ENCODE results near the gene ATF7.

Gene ATF7

DNA sequence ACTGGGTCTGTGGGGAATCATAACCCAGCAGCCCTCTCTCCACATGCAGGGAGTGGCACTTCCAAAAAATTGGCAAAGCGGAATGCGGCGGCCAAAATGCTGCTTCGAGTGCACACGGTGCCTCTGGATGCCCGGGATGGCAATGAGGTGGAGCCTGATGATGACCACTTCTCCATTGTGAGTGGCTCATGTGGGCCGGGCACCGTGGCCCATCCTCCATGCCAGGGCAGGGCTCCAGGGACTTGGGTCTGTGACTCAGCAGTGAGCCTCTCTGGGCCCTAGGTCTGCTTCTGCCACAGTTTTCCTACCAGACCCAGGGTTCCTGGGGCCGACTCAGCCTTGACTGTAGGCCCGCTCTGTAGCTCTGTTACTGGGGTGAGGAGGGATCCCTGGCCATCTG is 121.1 kb downstream of the ATF7 start:
- ChIA-PET CTCF (interaction anchor here (1.3 to 12.0 kb wide), 6 partner anchors 14 to 182 kb away, joined by 3 to 135 read pairs (median 106); partner anchors contain the start of gene AAAS), POLR2A (no interaction called here)
- DNase-seq (ENCODE audit: low read depth, low spot score) = no peak
- no peak overlapping the region for H3K4me3 ChIP-seq (ENCODE audit: low read depth, low read length)
- TF ChIP-seq, protein P1, sequence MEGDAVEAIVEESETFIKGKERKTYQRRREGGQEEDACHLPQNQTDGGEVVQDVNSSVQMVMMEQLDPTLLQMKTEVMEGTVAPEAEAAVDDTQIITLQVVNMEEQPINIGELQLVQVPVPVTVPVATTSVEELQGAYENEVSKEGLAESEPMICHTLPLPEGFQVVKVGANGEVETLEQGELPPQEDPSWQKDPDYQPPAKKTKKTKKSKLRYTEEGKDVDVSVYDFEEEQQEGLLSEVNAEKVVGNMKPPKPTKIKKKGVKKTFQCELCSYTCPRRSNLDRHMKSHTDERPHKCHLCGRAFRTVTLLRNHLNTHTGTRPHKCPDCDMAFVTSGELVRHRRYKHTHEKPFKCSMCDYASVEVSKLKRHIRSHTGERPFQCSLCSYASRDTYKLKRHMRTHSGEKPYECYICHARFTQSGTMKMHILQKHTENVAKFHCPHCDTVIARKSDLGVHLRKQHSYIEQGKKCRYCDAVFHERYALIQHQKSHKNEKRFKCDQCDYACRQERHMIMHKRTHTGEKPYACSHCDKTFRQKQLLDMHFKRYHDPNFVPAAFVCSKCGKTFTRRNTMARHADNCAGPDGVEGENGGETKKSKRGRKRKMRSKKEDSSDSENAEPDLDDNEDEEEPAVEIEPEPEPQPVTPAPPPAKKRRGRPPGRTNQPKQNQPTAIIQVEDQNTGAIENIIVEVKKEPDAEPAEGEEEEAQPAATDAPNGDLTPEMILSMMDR (IDR thresholded peaks at IDR 0.05; ENCODE audit: insufficient read depth, low read length, missing control alignments) = no peak

DNA sequence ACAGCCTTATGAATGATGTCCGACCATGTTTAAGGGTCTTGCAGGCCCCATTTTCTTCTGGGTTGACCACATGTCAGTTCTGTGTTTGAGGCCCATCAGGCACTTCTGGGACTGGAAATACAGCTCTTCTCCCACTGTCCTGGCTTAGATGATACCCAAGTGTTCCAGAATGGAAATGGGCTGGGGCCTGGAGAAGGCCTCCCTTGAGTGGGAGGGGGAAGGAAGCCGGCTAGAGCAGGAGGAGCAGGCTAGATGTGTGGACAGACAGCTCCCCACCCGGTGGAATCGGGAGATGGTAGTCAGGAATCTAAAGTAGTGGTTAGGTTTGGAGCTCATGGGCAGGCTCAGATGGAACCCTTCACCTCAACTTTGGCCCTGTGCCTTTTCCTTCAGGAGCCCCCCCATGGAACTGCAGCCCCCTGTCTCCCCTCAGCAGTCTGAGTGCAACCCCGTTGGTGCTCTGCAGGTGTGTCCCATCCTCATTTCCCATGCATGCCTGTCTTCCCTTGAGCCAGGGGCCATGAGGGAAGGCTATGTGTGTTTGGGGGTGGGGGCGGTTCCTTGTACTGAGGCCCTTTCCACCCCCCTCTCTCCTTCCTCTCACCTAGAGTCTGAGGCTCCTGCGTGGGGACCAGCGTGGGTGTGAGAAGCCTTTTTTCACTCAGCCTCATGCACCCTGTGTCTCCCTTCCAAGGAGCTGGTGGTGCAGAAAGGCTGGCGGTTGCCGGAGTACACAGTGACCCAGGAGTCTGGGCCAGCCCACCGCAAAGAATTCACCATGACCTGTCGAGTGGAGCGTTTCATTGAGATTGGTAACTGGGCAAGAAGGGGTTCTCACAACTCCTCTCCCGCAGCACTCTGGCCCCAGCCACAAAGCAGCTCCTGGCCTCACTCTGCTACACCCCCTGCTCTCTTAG is 121.9 kb downstream of the ATF7 start:
- ChIA-PET POLR2A (no interaction called here), CTCF (interaction anchor here (1.2 to 12.0 kb wide), 7 partner anchors 15 to 181 kb away, joined by 3 to 135 read pairs (median 99); partner anchors contain the start of gene AAAS)
- H3K4me3 ChIP-seq (ENCODE audit: low read depth, low read length) = no peak overlapping the region
- no peak for DNase-seq (ENCODE audit: low read depth, low spot score)
- TF ChIP-seq, protein P1 (IDR thresholded peaks at IDR 0.05; ENCODE audit: insufficient read depth, low read length, missing control alignments) = no peak

DNA sequence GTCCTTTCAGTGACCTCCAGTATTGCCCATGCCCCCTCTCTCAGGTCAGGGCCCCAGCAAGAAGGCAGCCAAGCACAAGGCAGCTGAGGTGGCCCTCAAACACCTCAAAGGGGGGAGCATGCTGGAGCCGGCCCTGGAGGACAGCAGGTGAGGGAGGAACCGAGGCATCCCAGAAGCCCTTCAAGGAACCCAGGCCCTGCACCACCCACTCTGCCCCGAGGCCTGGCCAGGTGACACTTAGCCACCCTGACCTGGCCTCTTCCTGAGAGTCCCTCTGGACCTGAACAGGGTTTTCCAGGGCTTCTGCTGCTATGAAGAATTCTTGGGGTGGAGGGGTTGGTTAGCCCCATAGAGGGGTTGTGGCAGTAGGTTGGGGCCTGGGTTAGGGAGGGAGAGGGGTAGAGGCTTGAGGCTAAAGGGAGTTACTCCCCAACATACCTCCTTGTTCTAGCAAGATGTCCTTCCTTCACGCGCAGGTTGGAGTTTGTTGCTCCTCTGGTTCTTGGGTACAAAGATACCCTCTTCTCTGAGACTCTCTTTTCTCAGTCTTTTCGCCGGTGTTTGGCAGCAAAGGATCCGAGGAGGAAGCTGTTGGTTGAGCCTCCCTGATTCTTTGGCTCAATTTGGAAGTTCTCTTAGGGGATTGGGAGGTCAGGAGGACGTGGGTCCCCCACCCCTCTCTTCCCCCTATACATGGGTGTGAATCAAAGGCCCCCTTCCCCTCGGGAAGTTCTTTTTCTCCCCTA is 123.0 kb downstream of the ATF7 start:
- TF ChIP-seq, protein P1 (IDR thresholded peaks at IDR 0.05; ENCODE audit: insufficient read depth, low read length, missing control alignments) = no peak
- CTCF ChIA-PET = interaction anchor here (1.2 to 12.0 kb wide), 7 partner anchors 16 to 180 kb away, joined by 3 to 135 read pairs (median 99); partner anchors contain the start of gene AAAS
- POLR2A ChIA-PET = no interaction called here
- DNase-seq (ENCODE audit: low read depth, low spot score) = no peak
- H3K4me3 ChIP-seq (ENCODE audit: low read depth, low read length) = no peak overlapping the region

DNA sequence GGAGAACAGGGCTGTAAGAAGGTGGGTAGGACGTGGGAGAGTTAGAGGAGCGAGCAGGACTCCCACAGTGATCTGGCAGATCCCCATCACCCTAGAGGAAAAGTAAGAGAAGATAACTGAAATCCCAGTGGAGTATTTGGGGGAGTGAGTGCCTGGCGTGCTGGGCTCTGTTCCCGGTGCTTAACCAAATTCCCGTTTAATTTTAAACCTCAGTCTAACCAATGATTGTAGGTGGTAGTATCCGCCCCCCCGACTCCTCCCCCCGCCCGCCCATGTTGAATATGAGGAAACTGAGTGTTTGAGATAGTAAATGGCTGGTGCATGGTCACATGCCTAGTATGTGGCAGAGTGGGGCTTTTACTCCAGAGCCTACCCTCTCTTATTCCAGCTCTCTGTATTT is 123.9 kb downstream of the ATF7 start:
- peak overlapping the region; percentile 81 for H3K4me3 ChIP-seq (ENCODE audit: low read depth, low read length)
- DNase-seq (ENCODE audit: low read depth, low spot score) = no peak
- TF ChIP-seq, protein P1 (IDR thresholded peaks at IDR 0.05; ENCODE audit: insufficient read depth, low read length, missing control alignments) = no peak
- POLR2A ChIA-PET = no interaction called here
- CTCF ChIA-PET = interaction anchor here (1.5 to 12.0 kb wide), 4 partner anchors 8 to 179 kb away, joined by 3 to 135 read pairs (median 16); partner anchors contain the start of gene AAAS

DNA sequence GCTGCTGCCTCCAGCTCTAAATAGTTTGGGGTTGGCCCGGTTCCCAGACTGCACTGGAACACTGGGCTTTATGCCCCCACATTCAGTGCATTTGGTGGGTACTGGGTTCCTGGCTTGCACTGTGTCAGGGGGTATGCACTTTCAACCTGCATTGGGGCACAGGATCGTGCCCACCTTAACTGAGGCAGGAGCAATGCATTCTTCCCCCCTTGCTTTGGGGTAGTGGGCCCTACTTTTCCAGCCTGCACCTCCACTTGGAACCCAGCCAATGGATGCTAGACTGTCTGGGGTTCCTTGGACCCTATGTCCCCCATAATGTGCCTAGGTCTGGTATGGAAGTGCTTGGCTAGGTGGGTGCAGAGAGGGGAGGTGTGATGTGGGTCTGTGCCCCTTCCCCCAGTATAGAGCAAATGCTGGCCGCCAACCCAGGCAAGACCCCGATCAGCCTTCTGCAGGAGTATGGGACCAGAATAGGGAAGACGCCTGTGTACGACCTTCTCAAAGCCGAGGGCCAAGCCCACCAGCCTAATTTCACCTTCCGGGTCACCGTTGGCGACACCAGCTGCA is 124.5 kb downstream of the ATF7 start:
- TF ChIP-seq, protein P1 (IDR thresholded peaks at IDR 0.05; ENCODE audit: insufficient read depth, low read length, missing control alignments) = no peak
- ChIA-PET CTCF (interaction anchor here (1.3 to 12.0 kb wide), 8 partner anchors 8 to 193 kb away, joined by 3 to 135 read pairs (median 6); partner anchors contain the start of gene AAAS), POLR2A (interaction anchor here (0.7 to 2.0 kb wide), 11 partner anchors 10 to 320 kb away, joined by 3 to 12 read pairs (median 5); partner anchors contain the start of genes AAAS, PRR13 and SP1)
- DNase-seq (ENCODE audit: low read depth, low spot score) = no peak
- peak overlapping the region; percentile 81 for H3K4me3 ChIP-seq (ENCODE audit: low read depth, low read length)

All from AG04449 (cell line).